Measurements from ENCODE around the gene HLA-DMA.

The HLA-DMA gene

GRCh38 chr6:32976334-32977069 is 23.6 kb upstream of the HLA-DMA start:
- no peak overlapping the region for H3K27ac ChIP-seq
- H2AFZ ChIP-seq (ENCODE audit: low read depth): no peak overlapping the region
- peaks cover 26% of the 10 kb centered on the region for H3K4me1 ChIP-seq (ENCODE audit: low read depth, poor library complexity, severe bottlenecking)
- no peaks in the 10 kb centered on the region for H3K27me3 ChIP-seq (ENCODE audit: insufficient read depth, low read depth)
- peaks cover 76% of the 10 kb centered on the region for H3K79me2 ChIP-seq (ENCODE audit: insufficient read depth, low read depth)
- H4K20me1 ChIP-seq (ENCODE audit: insufficient read depth): peaks cover 75% of the 10 kb centered on the region
- no peak overlapping the region for H3K9ac ChIP-seq
- TF ChIP-seq CTCF (conservative IDR thresholded peaks at IDR 0.05; ENCODE audit: low read depth, low read length): no peak
- H3K4me3 ChIP-seq (IDR thresholded peaks at IDR 0.05; ENCODE audit: insufficient read depth, low read depth, low read length): no peak overlapping the region
- H3K36me3 ChIP-seq (ENCODE audit: insufficient read depth): peaks cover 51% of the 10 kb centered on the region; the same call in 1 of the 2 replicates
- no peak overlapping the region; the same call in 1 of the 2 replicates for H3K4me2 ChIP-seq

GRCh38 chr6:32975886-32976285 is 23.0 kb upstream of the HLA-DMA start:
- H2AFZ ChIP-seq (ENCODE audit: low read depth): no peak overlapping the region
- H3K4me3 ChIP-seq (IDR thresholded peaks at IDR 0.05; ENCODE audit: insufficient read depth, low read depth, low read length): no peak overlapping the region
- peaks cover 80% of the 10 kb centered on the region for H3K79me2 ChIP-seq (ENCODE audit: insufficient read depth, low read depth)
- no peak for TF ChIP-seq CTCF (conservative IDR thresholded peaks at IDR 0.05; ENCODE audit: low read depth, low read length)
- peaks cover 26% of the 10 kb centered on the region for H3K4me1 ChIP-seq (ENCODE audit: low read depth, poor library complexity, severe bottlenecking)
- peaks cover 51% of the 10 kb centered on the region; the same call in 1 of the 2 replicates for H3K36me3 ChIP-seq (ENCODE audit: insufficient read depth)
- H3K9ac ChIP-seq: peak overlapping the region; percentile 12; the same call in 1 of the 2 replicates
- peak overlapping the region; percentile 62; the same call in 1 of the 2 replicates for H3K4me2 ChIP-seq
- H3K27me3 ChIP-seq (ENCODE audit: insufficient read depth, low read depth): no peaks in the 10 kb centered on the region
- peaks cover 72% of the 10 kb centered on the region for H4K20me1 ChIP-seq (ENCODE audit: insufficient read depth)
- no peak overlapping the region; the same call in 1 of the 2 replicates for H3K27ac ChIP-seq

GRCh38 chr6:32974541-32975308 is 21.8 kb upstream of the HLA-DMA start:
- Histone ChIP-seq H3K36me3 (ENCODE audit: insufficient read depth) (peaks cover 47% of the 10 kb centered on the region; the same call in 1 of the 2 replicates), H3K4me1 (ENCODE audit: low read depth, poor library complexity, severe bottlenecking) (peaks cover 26% of the 10 kb centered on the region), H3K9ac (peak overlapping the region; percentile 100; the same call in 1 of the 2 replicates), H3K79me2 (ENCODE audit: insufficient read depth, low read depth) (peaks cover 88% of the 10 kb centered on the region), H3K27me3 (ENCODE audit: insufficient read depth, low read depth) (no peaks in the 10 kb centered on the region), H4K20me1 (ENCODE audit: insufficient read depth) (peaks cover 61% of the 10 kb centered on the region), H2AFZ (ENCODE audit: low read depth) (no peak overlapping the region), H3K27ac (no peak overlapping the region; the same call in 1 of the 2 replicates), H3K4me2 (peak overlapping the region; percentile 62), H3K4me3 (IDR thresholded peaks at IDR 0.05; ENCODE audit: insufficient read depth, low read depth, low read length) (no peak overlapping the region)
- no peak for TF ChIP-seq CTCF (conservative IDR thresholded peaks at IDR 0.05; ENCODE audit: low read depth, low read length)

GRCh38 chr6:32974016-32974333 is 21.1 kb upstream of the HLA-DMA start:
- Histone ChIP-seq H3K4me2 (peak overlapping the region; percentile 62), H3K27ac (peak overlapping the region; percentile 100; the same call in 1 of the 2 replicates), H3K79me2 (ENCODE audit: insufficient read depth, low read depth) (peaks cover 88% of the 10 kb centered on the region), H3K9ac (peak overlapping the region; percentile 100; the same call in 1 of the 2 replicates), H3K4me3 (IDR thresholded peaks at IDR 0.05; ENCODE audit: insufficient read depth, low read depth, low read length) (no peak overlapping the region), H3K4me1 (ENCODE audit: low read depth, poor library complexity, severe bottlenecking) (peaks cover 26% of the 10 kb centered on the region), H3K27me3 (ENCODE audit: insufficient read depth, low read depth) (no peaks in the 10 kb centered on the region), H2AFZ (ENCODE audit: low read depth) (no peak overlapping the region), H3K36me3 (ENCODE audit: insufficient read depth) (peaks cover 40% of the 10 kb centered on the region; the same call in 1 of the 2 replicates), H4K20me1 (ENCODE audit: insufficient read depth) (peaks cover 60% of the 10 kb centered on the region)
- TF ChIP-seq CTCF (conservative IDR thresholded peaks at IDR 0.05; ENCODE audit: low read depth, low read length): no peak
